Activated naive CD4-positive, alpha-beta T cell (primary cell): Measurements from ENCODE around the gene DYNC1I1.

ENCODE experiments used
- DNase-seq, 4 experiments: peaks; one replicate each; lab custom pipeline; 2025; lab: John Stamatoyannopoulos, UW

The DYNC1I1 gene

DNA sequence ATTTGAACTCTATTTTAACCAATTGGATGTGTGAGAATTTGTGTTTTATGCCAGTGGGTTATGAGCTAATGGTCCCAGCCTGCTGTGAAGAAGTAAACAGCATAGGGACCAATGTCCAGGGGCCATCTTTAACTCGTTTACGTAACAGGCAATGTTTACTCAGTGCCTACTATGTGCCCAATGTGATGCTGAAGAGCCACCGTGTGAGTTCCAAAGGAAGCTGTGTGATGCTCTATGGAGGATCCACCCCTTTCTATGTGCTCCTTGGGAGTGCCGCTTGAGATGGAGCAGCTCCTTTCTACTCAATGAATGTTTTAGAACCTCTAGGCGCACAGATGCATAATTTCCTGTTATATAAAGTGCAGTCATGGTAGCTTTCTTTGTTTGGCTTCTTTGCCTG lies 21.3 kb downstream of the DYNC1I1 start:
- DNase-seq, result no peak

DNA sequence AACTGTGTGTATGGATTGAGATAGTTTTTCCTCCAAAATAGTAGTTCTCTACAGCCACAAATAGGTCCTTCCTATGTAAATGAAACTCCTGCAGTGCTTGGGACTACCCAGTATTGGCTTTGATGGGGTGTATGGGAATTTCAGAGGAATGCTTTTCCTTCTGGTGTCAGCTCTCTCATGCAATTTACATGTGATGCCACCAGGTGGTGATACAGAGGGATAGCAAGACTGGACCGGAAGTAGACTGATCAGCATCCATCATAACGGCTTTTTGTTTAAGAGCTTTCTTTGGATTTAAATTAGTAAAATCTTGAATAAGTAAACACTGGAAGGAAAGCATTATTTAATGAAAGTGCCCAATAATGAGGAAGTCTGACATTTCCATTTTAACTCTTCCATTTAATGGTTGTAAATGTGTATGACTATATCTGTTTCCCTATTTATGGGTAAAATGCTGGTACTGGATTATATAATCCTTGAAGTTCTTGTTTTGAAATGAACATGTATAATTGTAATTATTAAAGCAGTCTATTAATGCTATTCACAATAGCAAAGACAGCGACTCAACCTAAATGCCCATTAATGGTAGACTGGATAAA lies 22.7 kb downstream of the DYNC1I1 start:
- no peak for DNase-seq

DNA sequence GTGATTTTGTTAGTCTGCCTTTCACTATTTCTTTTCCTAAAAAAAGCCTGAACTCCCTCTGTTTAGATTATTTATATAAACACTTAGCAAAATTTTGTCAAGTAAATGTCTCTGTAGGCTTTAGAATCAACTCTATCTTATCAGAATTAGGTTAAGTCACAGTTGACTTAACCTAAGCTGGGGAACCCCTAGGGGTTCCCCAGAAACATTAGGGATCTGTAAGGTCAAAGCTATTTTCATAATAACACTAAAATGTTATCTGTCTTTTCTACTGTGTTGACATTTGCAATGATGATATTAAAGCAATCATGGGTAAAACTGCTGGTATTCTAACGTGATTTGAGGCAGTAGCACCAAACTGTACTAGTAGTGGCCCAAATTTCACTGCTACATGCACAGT lies 24.3 kb downstream of the DYNC1I1 start:
- DNase-seq, result no peak

DNA sequence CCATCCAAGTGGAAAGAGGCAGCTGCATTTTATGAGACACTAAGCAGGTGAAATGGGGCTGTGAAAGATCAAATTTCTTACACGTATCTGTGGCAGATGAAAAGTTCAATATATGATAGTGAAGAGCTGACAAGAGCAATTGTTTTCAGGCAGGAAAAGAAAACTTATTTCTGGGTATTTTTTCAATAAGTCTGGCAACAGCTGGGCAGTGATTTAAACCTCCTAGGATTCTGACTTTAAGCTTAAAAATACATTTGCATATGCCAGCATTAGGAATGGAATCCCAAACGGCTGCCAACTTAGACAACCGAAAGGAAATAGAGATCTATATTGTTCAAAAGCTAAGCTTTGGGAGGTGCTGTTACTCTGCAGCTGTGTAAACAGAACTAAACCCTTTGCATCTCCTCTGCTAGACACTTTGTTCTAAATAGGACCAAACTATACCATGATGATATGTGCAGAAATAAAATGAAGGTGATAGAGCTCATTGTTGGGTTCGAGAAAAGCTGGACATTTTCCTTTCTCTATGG lies 26.1 kb downstream of the DYNC1I1 start:
- no peak for DNase-seq

DNA sequence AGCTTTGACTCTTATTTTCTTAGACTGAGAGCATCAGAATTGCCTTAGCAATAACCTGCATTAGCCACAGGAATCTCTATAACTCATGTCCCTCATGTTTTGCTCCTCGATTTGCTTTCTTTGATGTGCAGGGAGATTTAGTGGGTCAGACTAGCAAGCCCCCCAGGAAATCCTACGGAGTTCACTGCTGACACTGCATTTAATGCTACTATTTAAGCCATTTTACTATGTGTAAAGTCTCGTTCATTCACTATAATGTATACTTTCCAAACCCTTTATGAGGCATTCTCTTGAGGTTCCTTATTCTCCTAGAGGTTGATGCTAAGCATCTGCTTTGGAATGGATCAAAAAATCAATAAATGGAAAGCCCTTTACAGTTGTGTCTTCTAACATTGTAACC lies 28.4 kb downstream of the DYNC1I1 start:
- no peak for DNase-seq

DNA sequence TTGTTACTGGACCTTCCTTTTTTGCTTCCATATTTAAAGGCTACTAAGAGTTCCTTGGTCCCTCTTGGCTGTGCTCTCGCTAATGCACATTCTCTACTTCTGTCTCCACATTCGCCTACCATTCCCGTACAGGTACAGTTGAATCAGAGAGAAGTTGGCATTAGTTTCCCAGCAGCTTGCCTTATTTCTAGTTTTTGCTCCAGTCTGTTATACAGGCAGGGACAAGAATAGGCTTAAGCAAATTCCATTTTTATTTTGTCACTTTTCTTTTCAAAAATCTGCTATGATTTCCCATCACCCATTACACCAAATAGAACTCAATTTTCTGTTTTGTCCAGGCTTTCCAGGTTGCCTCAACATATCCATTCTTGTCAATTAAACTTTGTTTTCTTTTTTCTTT lies 29.9 kb downstream of the DYNC1I1 start:
- DNase-seq, result no peak

DNA sequence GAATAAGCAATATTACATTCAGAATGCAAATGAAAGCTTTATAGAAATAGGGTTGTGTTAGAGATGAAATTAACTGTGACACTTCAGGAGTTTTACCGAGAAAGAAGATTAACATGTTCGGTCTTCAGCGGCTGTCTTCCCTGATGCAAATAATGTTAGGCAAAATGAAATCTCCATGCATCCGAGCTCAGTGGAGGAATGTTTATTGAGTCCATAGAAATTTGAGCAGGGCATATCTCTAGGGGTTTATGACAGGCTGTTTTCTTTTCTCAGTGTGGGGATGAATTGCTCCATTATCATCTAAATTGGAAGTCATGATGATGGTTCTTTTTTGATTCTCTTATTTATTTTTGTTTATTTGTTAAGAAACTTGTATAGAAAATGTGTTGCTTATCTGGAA lies 31.7 kb downstream of the DYNC1I1 start:
- DNase-seq, result no peak

DNA sequence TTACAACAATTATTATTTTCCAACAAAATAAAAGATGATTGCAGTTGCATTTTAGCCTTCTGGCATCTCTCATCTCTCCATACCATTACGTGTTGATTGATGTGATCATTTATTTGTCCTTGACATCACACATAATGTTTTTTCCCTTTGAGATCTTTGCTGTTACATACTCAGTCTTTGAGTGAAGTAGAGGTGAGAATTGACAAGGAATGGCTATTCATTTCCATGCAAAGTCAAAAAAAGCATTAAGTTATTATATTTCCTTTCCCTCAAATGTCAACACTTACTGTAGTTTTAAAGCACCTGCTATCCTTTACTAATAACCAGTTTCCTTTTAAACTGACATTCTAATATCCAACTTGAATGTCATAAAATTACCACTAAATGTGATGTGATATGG lies 33.6 kb downstream of the DYNC1I1 start:
- no peak for DNase-seq

DNA sequence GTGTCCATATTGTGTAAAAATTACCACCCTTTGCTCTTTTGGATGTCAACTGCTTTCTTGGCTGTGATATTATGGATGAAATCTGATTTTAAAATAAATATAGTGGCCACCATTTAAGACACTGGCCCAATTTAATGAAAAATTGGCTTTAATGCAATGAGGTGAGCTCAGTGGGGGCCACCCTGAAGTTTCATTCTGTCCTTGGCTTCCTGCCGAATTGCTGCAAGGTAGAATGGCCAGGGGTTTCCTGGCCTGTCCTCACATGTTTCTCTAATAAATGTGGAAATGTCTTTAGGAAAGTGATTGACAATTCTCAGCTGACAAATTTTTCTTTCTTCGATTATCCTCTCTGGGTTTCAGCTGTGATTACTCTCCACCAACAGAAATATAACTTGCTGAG lies 36.0 kb downstream of the DYNC1I1 start:
- DNase-seq, result no peak

DNA sequence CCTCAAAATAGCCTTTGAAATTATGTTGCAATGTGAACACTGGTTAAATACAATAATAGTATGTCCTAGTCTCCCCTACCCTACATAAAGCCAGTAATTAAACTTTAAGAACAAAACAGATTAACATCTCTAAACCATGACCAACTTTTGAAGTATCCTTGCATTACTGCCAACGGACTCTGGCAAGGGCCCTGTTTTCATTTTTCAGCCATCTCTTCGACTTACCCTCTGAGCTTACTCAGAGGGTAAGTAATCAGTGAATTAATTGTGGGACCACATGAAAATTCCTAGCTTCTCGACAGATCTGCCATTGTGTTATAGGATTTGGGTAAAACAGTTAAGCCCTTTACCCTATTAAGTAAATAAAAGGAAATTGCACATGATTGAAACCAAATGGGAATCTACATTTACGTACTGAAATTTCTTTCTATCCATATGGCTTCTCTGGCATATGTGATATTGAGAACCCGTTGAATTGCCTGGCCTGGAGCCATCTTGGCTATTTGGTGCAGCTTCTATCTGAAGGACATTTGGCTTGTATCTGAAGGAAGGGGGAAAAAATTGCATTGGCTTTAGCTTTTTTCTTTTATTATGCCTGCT lies 39.6 kb downstream of the DYNC1I1 start:
- no peak for DNase-seq

DNA sequence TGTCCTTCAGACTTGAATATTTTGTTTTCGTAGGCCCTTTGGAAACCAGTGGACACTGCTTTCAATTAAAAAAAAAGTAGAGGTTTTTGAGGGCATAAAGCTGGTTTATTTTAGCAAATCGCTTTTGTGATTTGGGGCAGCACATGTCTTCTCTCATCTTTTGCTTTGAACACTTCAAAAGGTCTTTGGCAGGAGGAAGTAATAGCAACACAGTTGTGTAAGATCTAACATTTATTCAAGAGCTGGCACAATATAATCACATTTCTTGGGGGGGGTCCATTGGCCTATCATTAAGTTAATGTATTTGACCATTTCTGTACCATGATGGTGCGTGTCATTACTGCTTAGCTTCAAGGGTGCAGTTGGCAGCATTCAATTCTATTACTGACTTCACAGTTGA lies 42.4 kb downstream of the DYNC1I1 start:
- DNase-seq, result no peak

DNA sequence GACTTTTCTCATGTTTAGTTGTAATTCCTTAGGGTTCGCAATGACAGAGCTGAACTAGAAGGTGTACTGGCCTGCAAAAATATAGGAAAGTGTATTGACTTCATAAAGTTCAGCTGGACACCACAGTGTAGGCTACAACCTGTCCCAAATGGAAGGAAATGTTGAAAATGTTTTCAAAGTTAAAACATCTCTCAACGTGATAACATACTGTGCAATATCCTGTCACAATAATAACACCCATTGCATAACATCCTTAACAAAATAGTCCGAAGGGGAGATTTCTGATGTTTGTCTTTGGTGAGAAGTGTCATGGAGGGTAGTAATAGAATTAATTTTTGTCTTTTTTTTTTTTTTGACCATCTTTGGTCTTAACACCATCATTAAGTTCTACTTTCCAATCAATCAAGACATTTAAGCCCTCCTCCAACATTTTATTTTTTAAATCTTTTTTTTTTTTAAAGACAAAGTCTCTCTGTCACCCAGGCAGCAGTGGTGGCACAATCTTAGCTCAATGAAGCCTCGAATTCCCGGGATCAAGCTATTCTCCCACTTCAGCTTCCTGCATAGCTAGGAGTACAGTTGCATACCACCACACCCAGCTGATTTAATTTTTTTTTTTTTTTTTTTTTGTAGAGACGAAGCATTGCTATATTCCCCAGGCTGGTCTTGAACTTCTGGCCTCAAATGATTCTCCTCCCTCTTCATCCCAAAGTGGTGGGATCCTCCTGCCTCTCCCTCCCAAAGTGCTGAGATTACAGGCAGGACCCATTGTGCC lies 45.7 kb downstream of the DYNC1I1 start:
- DNase-seq, result no peak

DNA sequence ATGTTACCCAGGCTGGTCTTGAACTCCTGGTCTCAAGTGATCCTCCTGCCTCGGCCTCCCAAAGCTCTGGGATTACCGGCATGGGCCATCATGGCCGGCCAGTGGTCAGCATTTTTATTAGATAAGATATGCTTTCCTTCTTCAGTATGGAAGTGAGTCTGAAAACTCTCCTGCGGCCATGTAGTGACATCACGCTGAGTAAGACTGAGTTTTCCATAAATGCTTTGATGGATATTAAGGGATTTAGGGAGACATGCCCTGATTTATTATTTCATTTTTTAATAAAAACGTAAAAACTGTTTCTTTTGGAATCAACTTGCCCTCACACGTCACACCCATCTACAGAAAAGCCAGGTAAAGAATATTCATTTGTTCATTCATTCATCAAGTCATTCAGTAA lies 48.4 kb downstream of the DYNC1I1 start:
- no peak for DNase-seq

DNA sequence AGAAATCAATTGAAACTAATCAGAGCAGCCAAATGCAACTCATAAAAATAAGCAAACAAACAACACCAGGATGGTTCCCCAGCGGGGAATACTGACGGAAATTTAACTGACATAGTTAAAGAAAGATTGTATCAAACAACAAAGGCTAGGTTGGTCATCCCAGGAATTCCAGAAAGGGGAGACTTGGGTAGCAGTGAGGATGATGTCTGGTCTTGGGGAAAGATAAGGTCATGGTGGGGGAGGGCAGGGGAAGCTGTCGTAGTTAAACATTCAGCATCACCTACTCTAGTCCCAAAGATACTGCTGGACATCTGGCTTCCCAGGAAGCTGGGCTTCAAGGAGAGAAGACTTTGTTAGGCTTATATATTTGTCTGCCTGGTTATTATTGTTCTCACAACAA lies 50.4 kb downstream of the DYNC1I1 start:
- DNase-seq, result no peak

DNA sequence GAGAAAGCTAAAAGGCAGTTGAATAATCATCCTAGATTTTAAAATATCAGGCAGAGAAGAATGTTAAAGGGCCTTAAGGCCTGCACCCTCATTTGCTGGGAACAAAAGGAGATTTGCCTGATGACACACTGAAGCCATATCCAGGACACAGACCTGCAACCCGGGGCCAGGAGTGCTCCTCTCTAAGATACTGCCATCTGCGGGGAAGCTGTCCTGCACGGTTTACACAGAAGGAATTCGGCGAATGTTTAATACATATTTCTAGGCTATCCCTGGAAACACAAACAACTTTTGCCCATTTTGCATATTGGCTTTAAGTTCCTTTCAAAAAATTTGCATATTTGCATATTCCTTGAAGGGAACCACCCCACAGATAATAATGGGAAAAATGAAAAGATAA lies 52.3 kb downstream of the DYNC1I1 start:
- DNase-seq, result no peak

DNA sequence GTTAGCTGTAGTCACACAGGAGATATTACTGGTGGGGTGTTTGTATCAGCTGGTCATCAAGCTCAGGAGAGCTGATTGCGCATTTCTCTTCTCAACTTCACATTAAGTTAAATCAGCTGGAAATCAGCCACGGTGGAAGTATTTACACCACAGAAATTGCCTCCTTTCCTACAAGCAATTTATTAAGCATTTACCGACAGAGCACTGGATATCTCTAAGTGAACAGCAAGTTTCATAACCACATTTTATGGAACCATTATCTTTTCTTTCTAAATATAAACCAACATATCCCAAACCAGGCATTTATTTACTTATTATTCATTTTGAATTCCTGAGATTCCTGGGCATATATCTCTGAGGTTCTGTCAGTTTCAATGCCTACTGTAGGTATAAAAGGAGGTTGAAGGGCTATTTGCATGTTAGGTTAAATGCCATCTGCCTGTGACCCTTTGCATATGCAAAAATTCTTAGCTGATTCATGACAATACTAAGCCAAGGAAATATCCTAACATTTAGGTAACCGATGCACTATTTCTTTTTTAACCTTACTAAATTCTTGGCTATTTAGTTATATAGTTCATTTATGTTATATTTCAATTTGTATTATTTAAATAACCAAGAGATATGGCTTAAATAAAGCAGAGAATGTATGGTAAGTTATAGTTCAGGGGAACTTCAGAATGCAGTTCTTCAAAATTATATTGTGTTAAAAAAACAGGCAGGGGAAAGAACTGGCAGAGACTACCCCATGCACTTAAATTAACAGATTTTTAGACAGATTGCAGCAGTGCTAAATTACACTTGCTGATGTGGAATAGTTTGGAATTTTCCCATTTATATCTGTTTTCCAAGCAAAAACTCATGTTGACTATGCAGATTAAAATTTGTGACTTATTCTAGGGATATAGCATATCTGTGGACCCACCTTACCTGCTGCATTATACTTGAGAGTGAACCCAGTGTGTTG lies 56.8 kb downstream of the DYNC1I1 start:
- DNase-seq, result no peak

DNA sequence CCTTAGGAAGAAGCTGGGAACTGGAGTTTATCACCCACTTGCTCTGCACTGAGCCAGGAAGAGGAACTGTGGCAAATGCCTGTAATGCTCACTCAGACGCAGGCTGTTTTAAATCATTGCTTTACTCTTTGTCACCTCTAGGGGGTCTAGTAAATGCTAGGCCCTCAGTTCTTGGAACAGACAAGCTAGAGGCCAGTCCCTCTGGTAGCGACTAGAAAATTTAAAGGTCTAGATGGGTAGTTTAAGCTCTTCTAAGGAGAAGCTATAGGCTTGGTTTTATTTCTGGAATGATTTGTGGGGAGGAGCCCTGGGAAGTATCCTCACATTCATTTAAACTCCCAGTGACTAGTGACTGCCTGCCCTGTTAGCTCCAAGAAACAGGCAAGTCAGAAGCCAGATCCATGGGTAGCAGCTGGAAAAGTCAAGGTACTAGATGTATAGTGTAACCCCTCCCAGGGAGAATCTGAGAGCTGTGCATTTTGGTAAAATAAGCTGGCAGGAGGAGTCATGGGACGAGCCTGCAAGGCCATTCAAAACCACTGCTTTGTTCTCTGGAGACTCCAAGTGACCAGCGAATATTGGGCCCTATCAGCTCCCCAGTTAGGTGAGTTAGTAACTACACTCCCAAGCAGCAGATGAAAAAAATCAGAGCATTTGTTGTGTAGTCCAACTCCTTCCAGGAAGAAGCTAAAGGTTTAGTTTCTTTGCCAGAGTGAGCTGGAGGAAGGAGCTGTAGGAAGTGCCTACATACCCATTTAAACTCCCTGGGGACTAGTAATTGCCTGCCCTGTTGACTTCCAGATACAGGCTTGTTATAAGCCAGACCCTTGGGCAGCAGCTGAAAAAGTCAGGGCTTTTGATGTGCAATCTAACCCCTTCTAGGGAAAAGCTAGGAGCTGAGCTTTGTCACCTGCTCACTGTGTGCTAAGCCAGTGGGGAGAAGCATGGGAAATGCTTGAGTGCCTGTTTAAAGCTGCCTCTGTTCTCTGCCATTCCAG lies 68.9 kb downstream of the DYNC1I1 start:
- DNase-seq, result no peak

DNA sequence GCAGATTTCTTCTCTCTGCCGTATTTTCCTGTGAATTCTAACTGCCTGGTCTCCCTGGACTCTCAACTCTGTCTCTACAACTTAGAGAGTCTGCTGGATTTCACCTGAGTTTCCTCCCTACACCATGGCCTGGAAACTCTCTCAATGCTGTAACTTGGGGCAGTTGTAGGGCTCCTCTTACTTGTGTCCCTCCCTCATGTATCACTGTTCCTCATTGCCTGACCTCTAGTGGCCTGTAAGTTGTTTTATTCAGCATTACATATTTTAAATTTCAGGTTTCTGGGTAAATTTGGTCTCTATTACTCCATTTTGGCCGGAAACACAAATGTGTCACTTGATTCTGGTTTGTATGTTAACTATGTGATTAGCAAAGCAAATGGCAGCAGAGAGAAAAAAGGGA lies 70.9 kb downstream of the DYNC1I1 start:
- DNase-seq, result no peak

DNA sequence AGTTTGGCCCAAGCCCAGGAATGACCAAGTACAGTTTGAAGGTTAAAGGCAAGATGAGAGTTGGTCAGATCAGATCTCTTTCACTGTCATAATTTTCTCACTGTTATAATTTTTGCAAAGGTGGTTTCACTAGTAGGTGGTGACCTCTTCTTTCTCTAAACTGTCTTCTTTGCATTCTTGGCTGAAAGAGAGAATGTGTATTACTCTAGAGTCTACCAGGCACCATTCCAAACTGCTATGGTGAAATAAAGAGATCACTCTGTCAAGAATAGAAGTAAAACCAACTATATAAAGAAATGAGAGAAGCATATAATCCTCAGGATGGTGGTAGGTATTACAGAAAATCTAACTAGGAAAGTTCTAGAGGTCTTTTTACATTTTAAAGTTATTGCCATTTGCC lies 72.7 kb downstream of the DYNC1I1 start:
- DNase-seq, result no peak

DNA sequence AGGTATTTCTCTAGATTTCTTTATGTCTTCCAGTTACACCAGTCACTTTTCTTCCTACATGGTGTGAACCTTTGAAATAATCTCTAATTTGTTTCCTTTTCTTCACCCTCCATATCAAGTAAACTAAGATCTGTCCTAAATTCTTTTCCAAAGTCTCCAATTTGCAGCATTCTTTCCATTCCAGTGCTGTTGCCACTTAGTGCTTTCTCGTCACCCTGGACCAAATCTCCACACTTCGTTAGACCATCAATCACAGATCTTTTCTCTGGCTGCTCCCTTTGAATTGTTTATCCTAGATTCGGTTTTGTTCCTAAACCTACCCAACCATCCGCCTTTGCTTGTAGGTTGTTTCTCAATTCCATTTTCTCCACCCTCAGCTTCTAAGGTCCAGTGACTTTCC lies 74.7 kb downstream of the DYNC1I1 start:
- DNase-seq, result no peak

DNA sequence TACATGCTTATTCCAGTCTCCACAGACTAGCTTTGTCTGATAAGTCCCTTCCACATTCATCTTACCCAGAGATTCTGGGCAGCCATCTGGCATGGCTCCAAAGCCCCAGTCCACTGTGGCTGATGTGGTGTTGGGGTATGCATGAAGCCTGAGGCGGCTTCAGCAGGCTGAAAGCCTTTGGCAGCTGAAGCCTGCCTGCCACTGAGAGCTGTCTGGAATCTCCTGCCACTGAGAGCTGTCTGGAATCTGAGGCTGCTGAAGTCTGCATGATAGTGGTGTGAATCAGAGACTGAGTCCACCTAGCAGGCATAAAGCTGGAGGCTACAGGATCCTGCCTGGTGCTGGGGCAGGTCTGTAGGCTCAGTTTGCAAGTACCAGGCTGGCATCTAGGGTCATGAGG lies 87.1 kb downstream of the DYNC1I1 start:
- DNase-seq, result no peak
